NCI-H1048 (cell line): Measurements from ENCODE around the gene IGF2.
A peak's percentile ranks its signal among the peaks of the same experiment; 100 is the strongest.

ENCODE experiments used
- DNase-seq: peaks from one replicate; lab custom pipeline; 2025; lab: John Stamatoyannopoulos, UW

IGF2 gene

DNA sequence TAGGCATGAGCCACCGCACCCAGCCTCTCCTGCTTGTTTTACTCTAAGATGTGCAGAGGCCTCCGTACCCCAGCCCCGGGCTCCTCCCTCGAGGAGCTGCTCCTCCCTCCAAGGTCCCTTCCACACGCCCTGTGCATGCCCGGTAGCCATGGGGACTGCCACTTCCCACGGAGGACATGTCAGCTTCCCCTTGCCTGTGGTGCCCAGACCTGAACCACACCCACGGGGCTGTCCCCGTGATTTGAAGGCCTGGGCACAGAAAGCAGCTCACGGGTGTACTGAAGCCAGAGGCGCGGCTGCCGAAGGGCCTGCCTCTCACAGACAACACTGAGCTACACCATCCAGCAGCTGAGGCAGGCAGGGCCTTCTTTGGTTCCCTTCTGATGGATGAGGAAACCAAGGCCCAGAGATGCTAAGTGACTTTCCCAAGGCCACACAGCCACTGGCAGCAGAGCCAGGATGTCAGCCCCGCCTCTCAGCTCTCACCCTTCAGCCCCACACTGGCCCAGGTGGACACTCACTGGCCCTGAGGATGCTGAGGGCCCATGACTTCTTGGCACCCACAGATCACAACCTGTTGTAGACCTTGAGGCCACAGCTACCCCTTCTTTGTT lies 14.5 kb upstream of the IGF2 start:
- no peak for DNase-seq

- peak; percentile 44 for DNase-seq
Measured at GRCh38 chr11:2151500-2152257, 12.5 kb upstream of the IGF2 start.

DNA sequence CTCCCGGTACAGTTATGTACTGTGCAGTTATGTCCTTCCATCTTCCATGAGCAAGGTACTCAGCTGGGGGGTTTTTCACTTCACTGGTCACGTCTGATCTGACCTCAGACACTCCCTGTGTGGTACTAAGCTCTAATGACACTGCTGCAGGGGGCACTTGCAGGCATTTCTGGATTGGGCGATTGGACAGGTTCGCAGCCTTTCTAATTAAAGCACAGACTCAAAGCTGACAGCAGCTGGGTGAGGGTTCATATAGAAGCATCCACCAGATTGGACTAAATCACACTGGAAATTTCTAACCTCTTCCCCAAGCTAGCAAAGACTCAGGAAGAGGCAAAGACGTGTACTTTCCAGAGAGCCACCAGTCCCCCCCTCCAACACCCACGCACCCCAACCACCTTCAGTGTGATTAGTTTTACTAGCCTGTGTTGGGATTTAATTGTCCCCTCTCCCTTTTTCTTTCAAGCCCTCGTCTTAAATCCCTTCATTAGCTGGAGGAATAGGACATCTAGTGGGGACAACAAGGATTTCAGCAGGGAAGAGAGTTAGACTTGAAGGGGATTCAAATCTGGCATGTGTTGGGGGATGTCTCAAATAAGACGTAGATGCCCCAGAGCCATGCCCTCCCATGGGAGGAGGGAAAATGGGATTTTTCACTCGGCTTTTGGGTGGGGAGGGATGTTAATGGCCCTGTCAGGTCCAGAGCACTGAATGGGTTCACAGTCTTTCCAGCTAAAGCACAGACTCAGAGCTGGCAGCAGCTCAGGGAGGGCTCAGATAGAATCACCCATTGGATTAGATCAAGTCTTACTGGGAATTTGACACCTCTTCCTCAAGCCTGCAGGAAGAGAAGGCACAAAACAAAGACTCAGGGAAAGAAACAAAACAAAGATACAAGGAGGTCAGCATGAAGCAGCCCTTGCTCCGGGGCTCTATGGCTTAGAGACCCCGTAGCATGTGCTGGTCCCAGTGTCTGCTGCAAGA lies 11.0 kb upstream of the IGF2 start:
- DNase-seq, result no peak

DNA sequence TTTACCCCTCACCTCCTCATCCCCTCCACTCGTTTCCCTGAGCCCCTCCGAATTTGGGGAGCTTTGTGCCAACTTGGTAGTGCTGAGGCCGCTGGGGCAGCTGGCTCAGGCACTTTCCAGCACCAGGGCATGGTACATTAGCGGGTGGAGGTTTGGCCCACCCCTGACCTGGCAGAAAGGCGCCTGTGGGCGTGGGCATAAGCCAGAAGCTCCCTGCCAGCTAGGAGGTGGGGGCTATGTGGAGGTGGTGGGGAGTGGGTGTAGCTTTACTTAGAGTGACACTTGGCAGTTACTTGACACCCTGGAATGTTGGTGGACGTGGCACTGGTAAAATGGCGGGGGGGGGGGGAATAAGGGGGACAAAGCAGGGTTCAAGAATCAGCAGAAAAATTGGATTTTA lies 10.3 kb upstream of the IGF2 start:
- DNase-seq, result no peak

- no peak for DNase-seq
Measured at GRCh38 chr11:2148595-2148994, 9.4 kb upstream of the IGF2 start.

GRCh38 chr11:2147391-2147790 lies 8.2 kb upstream of the IGF2 start:
- no peak for DNase-seq

GRCh38 chr11:2146051-2146450 lies 6.9 kb upstream of the IGF2 start:
- no peak for DNase-seq

DNA sequence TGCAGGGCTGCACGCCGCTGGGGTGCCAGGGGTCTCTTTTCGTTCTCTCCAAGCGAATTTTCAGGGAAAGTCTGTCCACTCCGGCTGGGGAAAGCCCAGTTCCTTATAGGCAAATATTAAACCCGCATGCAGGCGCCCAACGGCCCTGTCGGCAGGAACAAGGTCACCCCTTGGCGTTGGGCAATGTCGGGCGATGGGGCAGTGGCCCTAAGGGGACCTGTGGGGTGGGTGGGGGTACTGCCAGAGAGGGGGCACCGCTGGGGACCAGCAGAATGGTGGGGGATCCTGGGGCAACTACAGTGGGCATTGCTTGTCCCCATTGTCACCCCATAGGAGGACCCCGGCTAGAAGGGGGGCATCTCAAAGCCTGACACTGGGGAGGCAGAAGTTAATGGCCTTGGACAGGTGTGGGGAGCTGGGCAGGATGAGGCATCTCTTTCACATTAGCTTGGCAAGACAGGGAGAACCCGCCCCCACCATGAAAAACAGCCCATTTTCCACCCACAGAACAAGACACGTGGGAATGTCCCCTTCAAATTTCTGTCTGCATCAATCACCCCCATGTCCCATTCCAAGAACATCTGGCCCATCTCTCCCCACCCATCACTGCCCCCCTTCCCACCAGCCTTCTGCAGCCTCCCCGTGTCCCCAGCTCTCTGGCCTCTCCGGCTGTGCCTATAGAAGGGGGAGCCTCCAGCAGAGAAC lies 5.5 kb upstream of the IGF2 start:
- DNase-seq, result no peak

DNA sequence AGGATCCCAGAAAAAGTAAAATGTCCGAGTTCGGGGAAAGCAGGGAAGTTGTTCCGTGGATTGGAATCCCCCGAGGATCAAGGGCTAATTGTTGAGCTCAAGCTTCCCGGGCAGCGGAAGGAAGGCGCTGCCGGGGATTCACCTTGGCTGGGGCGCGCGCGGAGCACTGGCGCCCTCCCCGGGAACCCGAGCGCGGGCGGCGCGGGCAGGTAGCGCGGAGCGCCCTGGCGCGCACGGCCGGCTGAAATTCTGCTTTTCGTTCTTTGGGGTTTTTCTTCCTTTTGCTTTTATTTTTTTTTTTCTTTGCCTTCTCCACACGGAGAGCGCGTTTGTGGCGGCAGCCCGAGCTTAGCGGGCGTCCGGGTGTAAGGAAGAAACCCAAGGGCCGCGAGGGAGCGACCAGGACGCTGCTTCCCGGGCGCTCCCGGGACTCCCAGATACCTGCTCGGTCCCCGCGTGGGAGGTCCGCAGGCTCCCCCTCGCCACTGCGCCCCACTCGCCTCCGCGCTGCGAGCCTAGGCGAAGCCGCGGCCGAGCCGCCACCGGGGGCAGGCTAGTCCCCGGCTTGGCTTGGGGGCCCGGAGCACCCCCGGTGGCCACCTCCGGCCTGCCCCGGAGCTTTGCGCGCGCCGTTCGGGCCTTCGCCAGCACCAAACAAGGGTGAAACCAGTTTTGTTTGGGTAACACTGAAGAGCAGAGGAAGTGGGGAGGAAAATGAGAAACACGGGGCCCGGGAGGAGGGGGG lies 4.8 kb upstream of the IGF2 start:
- no peak for DNase-seq

GRCh38 chr11:2143477-2143798 lies 4.2 kb upstream of the IGF2 start:
- no peak for DNase-seq

DNA sequence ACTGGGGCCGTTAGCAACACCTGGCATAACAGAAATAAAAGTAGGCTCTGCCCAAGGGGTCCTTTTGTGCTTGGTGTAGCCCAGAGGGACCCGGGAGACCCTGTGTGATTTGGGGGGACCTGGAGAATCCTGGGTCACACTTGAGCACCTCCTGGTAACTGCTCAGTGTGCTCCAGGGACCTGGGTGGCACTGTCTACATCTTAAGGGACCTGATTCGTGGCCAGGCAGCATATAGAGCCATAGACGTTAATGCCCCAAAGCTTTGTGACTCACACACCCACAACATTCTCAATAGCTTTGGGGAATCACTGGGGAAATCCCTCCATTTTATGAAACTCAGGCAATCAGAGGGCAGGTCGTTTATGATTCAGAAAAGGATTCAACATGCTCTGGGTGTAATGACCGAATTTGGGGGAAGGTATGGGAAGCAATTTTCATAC lies 3.6 kb upstream of the IGF2 start:
- DNase-seq, result no peak

DNA sequence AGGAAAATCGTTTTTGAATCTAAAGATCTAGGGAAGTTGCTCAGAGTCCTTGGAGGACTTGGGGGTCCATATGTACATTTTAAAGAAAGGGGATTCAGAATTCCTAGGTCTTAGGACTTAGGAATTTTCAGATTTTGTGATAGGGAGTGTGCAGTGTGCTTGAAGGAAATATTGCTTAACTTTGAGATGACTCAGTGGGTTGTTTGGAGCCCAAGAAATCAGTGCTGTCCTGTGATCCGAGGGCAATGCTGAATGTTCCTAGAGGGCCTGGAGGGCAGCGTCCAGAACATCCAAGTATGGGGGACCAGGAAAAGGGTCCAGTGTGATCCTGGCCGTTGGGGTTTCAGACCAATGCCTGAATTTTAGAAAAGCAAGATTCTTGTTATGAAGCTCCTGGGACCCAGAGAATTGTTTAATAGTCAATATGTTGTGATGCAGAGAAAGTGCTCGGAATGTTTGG lies 3.1 kb upstream of the IGF2 start:
- no peak for DNase-seq

DNA sequence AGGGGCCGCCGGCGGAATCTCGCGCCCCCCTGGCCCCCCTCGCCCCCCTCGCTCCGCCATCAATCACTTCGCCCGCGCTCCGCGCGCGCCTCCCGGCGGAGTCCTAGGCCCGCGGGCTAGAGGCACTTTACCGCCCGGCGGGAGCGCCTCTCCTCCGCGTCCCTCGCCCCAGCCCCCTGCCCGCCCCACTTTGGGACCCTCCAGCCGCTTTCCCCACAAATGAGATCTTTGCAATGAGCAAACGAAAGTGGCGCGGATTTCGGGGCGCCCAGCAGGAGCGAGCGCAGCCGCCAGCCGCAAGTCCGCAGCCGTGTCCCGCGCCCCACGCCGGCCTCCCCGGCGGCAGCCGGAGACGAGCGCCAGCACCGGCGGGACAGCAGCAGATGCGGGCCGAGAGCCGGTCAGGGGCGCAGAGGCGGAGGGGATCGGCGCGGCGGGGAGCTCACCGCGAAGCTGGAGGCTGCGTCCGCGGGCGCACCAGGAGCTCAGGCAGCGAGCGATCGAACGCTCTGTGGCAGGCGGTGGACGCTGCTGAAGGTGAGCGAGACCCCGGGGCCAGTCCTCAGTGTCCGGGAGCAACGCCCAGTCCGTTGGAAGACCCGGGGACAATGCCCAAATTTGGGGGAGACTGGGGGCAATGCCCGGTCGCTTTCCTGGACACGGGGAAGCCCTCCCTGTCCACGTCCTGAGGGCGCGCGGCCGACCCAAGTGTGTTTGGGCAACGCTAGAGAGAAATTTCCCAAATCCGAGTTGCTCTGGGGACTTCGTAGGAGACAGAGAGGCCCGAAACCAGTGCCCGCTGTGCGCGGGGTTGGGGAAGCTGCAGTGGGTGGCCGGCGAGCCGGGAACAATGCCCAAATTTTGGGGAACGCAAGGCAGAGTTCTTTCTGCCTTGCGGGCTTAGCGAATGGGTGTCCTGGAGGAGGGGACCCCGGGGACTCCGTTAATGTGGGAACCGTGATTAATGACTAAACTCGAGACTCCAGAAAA lies 1.5 kb upstream of the IGF2 start:
- no peak for DNase-seq

DNA sequence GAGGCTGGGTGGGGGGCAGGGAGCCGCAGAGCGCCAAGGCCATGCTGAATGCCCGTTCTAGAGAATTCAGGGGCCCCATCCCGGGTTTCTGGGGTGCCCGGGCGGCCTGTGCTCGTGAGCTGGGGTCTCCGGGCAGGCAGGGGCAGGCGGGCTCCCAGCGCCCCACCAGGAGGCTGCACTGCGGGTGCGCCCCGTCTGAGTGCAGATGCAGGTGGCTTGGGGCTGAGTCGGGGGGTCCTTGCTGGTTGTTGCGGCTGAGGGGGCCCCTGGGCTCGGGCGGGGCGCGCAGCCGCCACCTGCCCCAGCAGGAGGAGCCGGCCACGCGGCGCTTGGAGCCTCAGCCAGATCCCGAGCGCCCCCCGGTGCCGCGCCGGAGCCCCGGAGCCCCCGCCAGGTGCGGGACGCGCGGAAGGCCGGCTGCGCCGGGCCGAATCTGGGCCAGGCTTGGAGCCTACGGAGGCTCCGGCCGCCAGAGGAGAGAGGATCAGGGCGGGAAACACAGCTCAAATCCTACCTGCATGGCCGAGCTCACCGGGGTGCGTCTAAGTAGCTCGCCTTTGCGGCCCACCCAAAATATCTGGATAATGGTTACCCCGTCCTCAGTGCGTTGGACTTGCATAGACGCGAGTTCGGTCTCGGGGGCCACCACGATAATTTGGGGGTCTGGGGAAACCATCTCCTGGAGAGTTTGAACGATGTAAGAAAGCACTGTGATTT lies 590 bp upstream of the IGF2 start:
- DNase-seq, result no peak

- no peak for DNase-seq
Measured at GRCh38 chr11:2138431-2139122, 612 bp downstream of the IGF2 start.

DNA sequence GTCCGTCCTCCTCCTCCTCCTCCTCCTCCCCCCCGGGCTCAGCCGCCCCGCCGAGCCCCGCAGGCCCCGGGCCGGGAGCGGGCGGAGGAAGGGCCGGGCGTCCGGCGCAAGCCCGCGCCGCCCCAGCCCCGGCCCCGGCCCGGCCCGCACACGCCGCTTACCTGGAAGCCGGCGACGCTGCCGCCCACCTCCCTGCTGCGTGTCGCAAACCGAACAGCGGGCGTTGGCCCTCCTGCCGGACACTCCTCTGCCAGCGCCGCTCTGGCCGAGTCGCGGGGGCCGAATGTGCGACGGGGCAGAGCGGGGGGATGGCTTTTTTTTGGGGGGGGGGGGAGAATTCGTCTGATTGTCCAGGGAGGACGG lies 1.1 kb downstream of the IGF2 start:
- no peak for DNase-seq

- no peak for DNase-seq
Measured at GRCh38 chr11:2137202-2138067, 1.8 kb downstream of the IGF2 start.

- no peak for DNase-seq
Measured at GRCh38 chr11:2136952-2137201, 2.3 kb downstream of the IGF2 start.
